ENCODE data around the gene SHISA5.
"Not testable (repeated sequence)": the region's sequence is repeated elsewhere in the genome, so short reads cannot be mapped to it uniquely, and the experiment has no call there.

Gene SHISA5

GRCh38 chr3:48463703-48464102 is 40.3 kb downstream of the SHISA5 start:
- no peak for DNase-seq (ENCODE audit: extremely low read depth in 1 of 2, low read depth in 1 of 2)

GRCh38 chr3:48461767-48462166 is 42.2 kb downstream of the SHISA5 start:
- not testable (repeated sequence) for DNase-seq (ENCODE audit: extremely low read depth in 1 of 2, low read depth in 1 of 2)

- no peak for DNase-seq (ENCODE audit: extremely low read depth in 1 of 2, low read depth in 1 of 2)
Observed at GRCh38 chr3:48460517-48460902, 43.5 kb downstream of the SHISA5 start.

GRCh38 chr3:48459773-48460516 is 44.0 kb downstream of the SHISA5 start:
- no peak for DNase-seq (ENCODE audit: extremely low read depth in 1 of 2, low read depth in 1 of 2)

GRCh38 chr3:48459331-48459730 is 44.6 kb downstream of the SHISA5 start:
- no peak for DNase-seq (ENCODE audit: extremely low read depth in 1 of 2, low read depth in 1 of 2)

- no peak for DNase-seq (ENCODE audit: extremely low read depth in 1 of 2, low read depth in 1 of 2)
Observed at GRCh38 chr3:48456456-48456855, 47.5 kb downstream of the SHISA5 start.

GRCh38 chr3:48451270-48451669 is 52.7 kb downstream of the SHISA5 start:
- DNase-seq (ENCODE audit: extremely low read depth in 1 of 2, low read depth in 1 of 2) = no peak

- peak; percentile 69 to 80 for DNase-seq (ENCODE audit: extremely low read depth in 1 of 2, low read depth in 1 of 2)
Observed at GRCh38 chr3:48446425-48447193, 57.4 kb downstream of the SHISA5 start, which contains the start of gene ATRIP. Gene ATRIP, plus strand, starts transcription at chr3:48446737. Its CDS starts 109 bp downstream, at chr3:48446846.

- no peak for DNase-seq (ENCODE audit: extremely low read depth in 1 of 2, low read depth in 1 of 2)
Observed at GRCh38 chr3:48446043-48446424, 57.9 kb downstream of the SHISA5 start.

- no peak for DNase-seq (ENCODE audit: extremely low read depth in 1 of 2, low read depth in 1 of 2)
Observed at GRCh38 chr3:48445277-48445882, 58.6 kb downstream of the SHISA5 start.

GRCh38 chr3:48441940-48442339 is 62.0 kb downstream of the SHISA5 start:
- no peak for DNase-seq (ENCODE audit: extremely low read depth in 1 of 2, low read depth in 1 of 2)

- DNase-seq (ENCODE audit: extremely low read depth in 1 of 2, low read depth in 1 of 2) = no peak
Observed at GRCh38 chr3:48440590-48440958, 63.4 kb downstream of the SHISA5 start.

GRCh38 chr3:48439820-48440589 is 64.0 kb downstream of the SHISA5 start, which contains the start of the genes CCDC51 and TMA7:
Gene CCDC51, minus strand, starts transcription at chr3:48440119. Its CDS starts 4,991 bp downstream, at chr3:48435128.
Gene TMA7, plus strand, starts transcription at chr3:48440257. Its CDS starts 40 bp downstream, at chr3:48440297.
- peak; percentile 95 to 96 for DNase-seq (ENCODE audit: extremely low read depth in 1 of 2, low read depth in 1 of 2)

- DNase-seq (ENCODE audit: extremely low read depth in 1 of 2, low read depth in 1 of 2) = no peak
Observed at GRCh38 chr3:48437812-48438211, 66.2 kb downstream of the SHISA5 start.

- DNase-seq (ENCODE audit: extremely low read depth in 1 of 2, low read depth in 1 of 2) = no peak
Observed at GRCh38 chr3:48436855-48437254, 67.1 kb downstream of the SHISA5 start.

- DNase-seq (ENCODE audit: extremely low read depth in 1 of 2, low read depth in 1 of 2) = no peak
Observed at GRCh38 chr3:48436477-48436787, 67.5 kb downstream of the SHISA5 start.

GRCh38 chr3:48435774-48436476 is 68.0 kb downstream of the SHISA5 start:
- DNase-seq (ENCODE audit: extremely low read depth in 1 of 2, low read depth in 1 of 2) = peak; percentile 69 to 75

- no peak for DNase-seq (ENCODE audit: extremely low read depth in 1 of 2, low read depth in 1 of 2)
Observed at GRCh38 chr3:48435223-48435595, 68.8 kb downstream of the SHISA5 start.

- no peak for DNase-seq (ENCODE audit: extremely low read depth in 1 of 2, low read depth in 1 of 2)
Observed at GRCh38 chr3:48434591-48435222, 69.3 kb downstream of the SHISA5 start.
